ENCODE results near the gene TMEM144. TPM values are rescaled to one million over a fixed set of nuclear protein-coding genes. Genes with fewer than 3 reads are reported as not detected.

Gene TMEM144
- total RNA-seq, 1 experiment from 2014 or later = 17.9 TPM

DNA sequence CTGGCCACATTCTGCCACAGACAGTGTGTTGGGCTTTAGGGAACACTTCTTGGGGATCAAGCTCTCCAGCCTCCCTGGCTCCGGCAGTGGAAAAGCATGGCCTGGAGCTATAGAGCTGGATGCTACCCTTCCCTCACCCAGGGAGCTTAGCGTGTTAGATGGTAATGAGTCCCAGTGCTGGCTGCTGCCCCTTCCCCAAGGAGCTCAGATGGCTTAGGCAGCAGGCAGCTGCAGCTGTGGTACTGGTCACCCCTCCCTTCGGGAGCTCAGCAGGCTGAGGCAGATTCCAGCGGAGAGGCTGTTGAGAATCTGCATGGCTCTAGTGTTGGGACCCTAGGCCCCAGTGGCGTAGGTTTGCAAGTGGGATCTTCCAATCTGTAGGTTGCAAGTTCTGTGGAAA is 19.5 kb downstream of the TMEM144 start:
- Histone ChIP-seq H3K27me3 (replicated peaks; ENCODE audit: control insufficient read depth, insufficient read depth, low read length) (no peaks in the 10 kb centered on the region), H3K4me3 (ENCODE audit: low read depth, low read length) (no peak overlapping the region), H3K4me1 (0 out of 2 replicates have a peak, but pooled peaks cover 12% of the 10 kb centered on the region), H3K9me3 (no peaks in the 10 kb centered on the region), H3K36me3 (ENCODE audit: control insufficient read depth, insufficient read depth, low read length) (no peaks in the 10 kb centered on the region)
- no TSS peak for BruUV-seq (replicated peaks)
- H3K4me1 Mint-ChIP-seq (ENCODE audit: low read depth, unreplicated experiment) = peaks cover 18% of the 10 kb centered on the region
- CTCF ChIA-PET = no interaction called here
- H3K27ac Mint-ChIP-seq (ENCODE audit: unreplicated experiment) = no peak overlapping the region
- no peak overlapping the region for H3K4me3 Mint-ChIP-seq (ENCODE audit: unreplicated experiment)
- H3K27me3 Mint-ChIP-seq (ENCODE audit: insufficient read depth, unreplicated experiment) = no peaks in the 10 kb centered on the region
- no peak for DNase-seq
- POLR2A ChIA-PET = no interaction called here
- peaks cover 14% of the 10 kb centered on the region for H3K36me3 Mint-ChIP-seq (ENCODE audit: insufficient read depth, unreplicated experiment)
- intact Hi-C loops (cut with micrococcal nuclease; ENCODE audit: unreplicated experiment) = loop anchor here (2.0 kb wide), 1 partner anchor 13 kb away; no protein-coding TSS in a partner anchor
- H3K9me3 Mint-ChIP-seq (ENCODE audit: unreplicated experiment) = no peaks in the 10 kb centered on the region
- TF ChIP-seq, protein P1, sequence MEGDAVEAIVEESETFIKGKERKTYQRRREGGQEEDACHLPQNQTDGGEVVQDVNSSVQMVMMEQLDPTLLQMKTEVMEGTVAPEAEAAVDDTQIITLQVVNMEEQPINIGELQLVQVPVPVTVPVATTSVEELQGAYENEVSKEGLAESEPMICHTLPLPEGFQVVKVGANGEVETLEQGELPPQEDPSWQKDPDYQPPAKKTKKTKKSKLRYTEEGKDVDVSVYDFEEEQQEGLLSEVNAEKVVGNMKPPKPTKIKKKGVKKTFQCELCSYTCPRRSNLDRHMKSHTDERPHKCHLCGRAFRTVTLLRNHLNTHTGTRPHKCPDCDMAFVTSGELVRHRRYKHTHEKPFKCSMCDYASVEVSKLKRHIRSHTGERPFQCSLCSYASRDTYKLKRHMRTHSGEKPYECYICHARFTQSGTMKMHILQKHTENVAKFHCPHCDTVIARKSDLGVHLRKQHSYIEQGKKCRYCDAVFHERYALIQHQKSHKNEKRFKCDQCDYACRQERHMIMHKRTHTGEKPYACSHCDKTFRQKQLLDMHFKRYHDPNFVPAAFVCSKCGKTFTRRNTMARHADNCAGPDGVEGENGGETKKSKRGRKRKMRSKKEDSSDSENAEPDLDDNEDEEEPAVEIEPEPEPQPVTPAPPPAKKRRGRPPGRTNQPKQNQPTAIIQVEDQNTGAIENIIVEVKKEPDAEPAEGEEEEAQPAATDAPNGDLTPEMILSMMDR (IDR thresholded peaks at IDR 0.05; ENCODE audit: insufficient read depth in 1 of 2, low read depth in 1 of 2, low read length in 1 of 2, severe bottlenecking in 1 of 2, unreplicated experiment in 1 of 2) = no peak

DNA sequence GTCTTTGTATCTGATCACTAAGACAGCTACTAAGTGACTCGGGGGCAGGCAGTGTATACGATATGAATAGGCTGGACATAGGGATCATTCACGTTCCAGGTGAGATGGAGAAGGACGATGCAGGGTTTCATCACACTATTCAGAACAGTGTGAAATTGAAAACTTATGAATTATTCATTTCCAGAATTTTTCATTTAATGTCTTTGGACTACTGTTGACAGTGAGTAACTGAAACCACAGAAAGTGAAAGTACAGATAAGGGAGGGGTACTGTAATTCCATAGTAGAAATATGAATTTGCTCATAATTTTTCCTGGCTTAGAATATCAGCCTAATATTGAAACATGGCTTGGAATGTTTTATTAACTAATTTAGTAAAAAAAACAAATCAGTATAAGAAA is 24.4 kb downstream of the TMEM144 start:
- ChIA-PET CTCF (no interaction called here), POLR2A (no interaction called here)
- no peaks in the 10 kb centered on the region for H3K27me3 ChIP-seq (replicated peaks; ENCODE audit: control insufficient read depth, insufficient read depth, low read length)
- H3K27me3 Mint-ChIP-seq (ENCODE audit: insufficient read depth, unreplicated experiment) = no peaks in the 10 kb centered on the region
- peaks cover 12% of the 10 kb centered on the region for H3K36me3 Mint-ChIP-seq (ENCODE audit: insufficient read depth, unreplicated experiment)
- H3K4me1 ChIP-seq = no peaks in the 10 kb centered on the region
- no peaks in the 10 kb centered on the region for H3K4me1 Mint-ChIP-seq (ENCODE audit: low read depth, unreplicated experiment)
- H3K9me3 Mint-ChIP-seq (ENCODE audit: unreplicated experiment) = no peaks in the 10 kb centered on the region
- DNase-seq = no peak
- no peaks in the 10 kb centered on the region for H3K9me3 ChIP-seq
- no peak overlapping the region for H3K4me3 ChIP-seq (ENCODE audit: low read depth, low read length)
- intact Hi-C loops (cut with micrococcal nuclease; ENCODE audit: unreplicated experiment) = no loop called here
- no peak overlapping the region for H3K27ac Mint-ChIP-seq (ENCODE audit: unreplicated experiment)
- TF ChIP-seq, protein P1 (IDR thresholded peaks at IDR 0.05; ENCODE audit: insufficient read depth in 1 of 2, low read depth in 1 of 2, low read length in 1 of 2, severe bottlenecking in 1 of 2, unreplicated experiment in 1 of 2) = no peak
- no peaks in the 10 kb centered on the region for H3K36me3 ChIP-seq (ENCODE audit: control insufficient read depth, insufficient read depth, low read length)
- BruUV-seq (replicated peaks) = no TSS peak
- H3K4me3 Mint-ChIP-seq (ENCODE audit: unreplicated experiment) = no peak overlapping the region

DNA sequence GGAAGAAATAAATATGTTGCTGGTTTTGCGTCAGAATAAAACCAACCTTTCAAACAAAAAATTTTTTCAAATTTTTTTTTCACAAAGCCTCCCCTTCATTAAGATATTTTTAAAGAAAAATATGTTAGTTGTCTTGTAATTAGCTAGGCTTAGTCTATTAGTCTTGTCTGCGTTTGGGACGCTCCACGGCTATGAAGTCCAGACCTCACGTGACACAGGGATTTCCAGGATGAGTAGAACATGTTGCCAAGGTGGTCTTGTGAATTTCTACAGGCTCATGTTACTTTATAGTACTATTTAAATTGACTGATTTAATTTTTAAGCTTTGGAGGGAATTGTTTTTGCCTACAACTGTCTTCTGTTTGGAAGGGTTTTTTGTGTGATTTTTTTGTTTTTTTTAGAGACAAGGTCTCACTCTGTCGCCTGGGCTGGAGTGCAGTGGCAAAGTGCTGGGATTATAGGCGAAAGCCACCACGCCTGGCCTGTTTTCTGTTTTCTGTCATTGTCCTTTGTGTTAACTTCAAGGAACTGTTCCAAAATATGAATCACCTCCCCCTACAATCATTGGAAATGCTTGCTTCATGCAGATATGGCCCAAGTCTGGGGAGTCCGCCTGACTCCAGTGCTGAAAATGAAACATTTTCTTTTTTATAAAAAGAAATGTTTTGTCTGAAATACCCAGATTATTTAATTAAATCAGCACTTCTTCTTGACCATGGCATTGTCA is 26.2 kb downstream of the TMEM144 start:
- no peak overlapping the region for H3K4me3 ChIP-seq (ENCODE audit: low read depth, low read length)
- H3K4me1 ChIP-seq = no peaks in the 10 kb centered on the region
- Mint-ChIP-seq H3K36me3 (ENCODE audit: insufficient read depth, unreplicated experiment) (peaks cover 12% of the 10 kb centered on the region), H3K4me3 (ENCODE audit: unreplicated experiment) (no peak overlapping the region), H3K27me3 (ENCODE audit: insufficient read depth, unreplicated experiment) (no peaks in the 10 kb centered on the region), H3K4me1 (ENCODE audit: low read depth, unreplicated experiment) (no peaks in the 10 kb centered on the region), H3K27ac (ENCODE audit: unreplicated experiment) (no peak overlapping the region), H3K9me3 (ENCODE audit: unreplicated experiment) (no peaks in the 10 kb centered on the region)
- H3K9me3 ChIP-seq = no peaks in the 10 kb centered on the region
- no peaks in the 10 kb centered on the region for H3K27me3 ChIP-seq (replicated peaks; ENCODE audit: control insufficient read depth, insufficient read depth, low read length)
- intact Hi-C loops (cut with micrococcal nuclease; ENCODE audit: unreplicated experiment) = no loop called here
- CTCF ChIA-PET = no interaction called here
- BruUV-seq (replicated peaks) = no TSS peak
- no peaks in the 10 kb centered on the region for H3K36me3 ChIP-seq (ENCODE audit: control insufficient read depth, insufficient read depth, low read length)
- POLR2A ChIA-PET = no interaction called here
- no peak for DNase-seq
- TF ChIP-seq, protein P1 (IDR thresholded peaks at IDR 0.05; ENCODE audit: insufficient read depth in 1 of 2, low read depth in 1 of 2, low read length in 1 of 2, severe bottlenecking in 1 of 2, unreplicated experiment in 1 of 2) = no peak

All from Caco-2 (cell line).